Heart right ventricle (tissue), 16 donors: Measurements from ENCODE around the gene LCNL1. TPM values are rescaled to one million over a fixed set of nuclear protein-coding genes. Genes with fewer than 3 reads are reported as not detected.

Source experiments
- ATAC-seq, 8 donors: fragments of 200-7000 bp; cut with Tn5 transposase; one replicate each; pipeline ENCODE4 v1.9.1; 2020; ENCODE audit warnings: mild to moderate bottlenecking in 8 of 8, moderate library complexity in 8 of 8, moderate number of reproducible peaks in 1 of 8
- DNase-seq, 2 donors: peaks; one replicate each; pipeline ENCODE4 v3.0.0-alpha.2; 2020
- H3K27ac ChIP-seq, 10 donors: fragments of 200-600 bp; sonication (generic) in 2 of 10; one replicate each; pipeline versions ENCODE4 v1.5.0 to v1.8.0; 2020 to 2022; ENCODE audit warnings: mild to moderate bottlenecking in 3 of 10
- H3K27me3 ChIP-seq, 7 donors: fragments of 200-600 bp; one replicate each; pipeline ENCODE4 v1.8.0; 2021 to 2022; ENCODE audit warnings: mild to moderate bottlenecking in 2 of 7
- H3K36me3 ChIP-seq, 9 donors: fragments of 200-600 bp; sonication (generic) in 1 of 9; one replicate each; pipeline versions ENCODE4 v1.5.0 to v1.8.0; 2020 to 2022; ENCODE audit warnings: mild to moderate bottlenecking in 2 of 9
- H3K4me1 ChIP-seq, 9 donors: fragments of 200-600 bp; sonication (generic) in 1 of 9; one replicate each; pipeline versions ENCODE4 v1.5.0 to v1.8.0; 2020 to 2022; ENCODE audit warnings: mild to moderate bottlenecking in 4 of 9
- H3K4me3 ChIP-seq, 10 donors: fragments of 200-600 bp; sonication (generic) in 2 of 10; one replicate each; pipeline versions ENCODE4 v1.5.0 to v1.8.0; 2020 to 2022; ENCODE audit warnings: mild to moderate bottlenecking in 7 of 10, moderate library complexity in 2 of 10
- H3K9me3 ChIP-seq, 11 donors: fragments of 200-600 bp in 10 of 11; sonication (generic) in 2 of 11; one replicate each; pipeline versions ENCODE4 v1.5.0 to v1.8.0; 2013 to 2022; ENCODE audit warnings: mild to moderate bottlenecking in 2 of 11, control low read depth in 1 of 11, moderate library complexity in 1 of 11
- WGBS, 2 donors: extraction: QIAGEN DNeasy Blood & Tissue Kit; methylation state at CpG; one replicate each; pipeline ENCODE4 v1.1.7; 2013; ENCODE audit warnings: inconsistent platforms in 1 of 2; 5-methylcytosine and 5-hydroxymethylcytosine counted together
- intact Hi-C, 10 donors: fragments of 100-400 bp; cut with DNase I; formaldehyde crosslinking; loops; one replicate each; pipeline versions ENCODE4 v1.11.1 to v1.14.2; 2022
- polyA plus RNA-seq, 2 donors: library from polyadenylated mRNA; stranded (reverse); fragments of 200-250 nt; gene quantifications; one replicate each; pipeline ENCODE4 v1.2.3, GENCODE V29; 2013
- total RNA-seq, 10 donors: library from RNA; stranded (reverse); fragmentation: NEBNext Ultra II Directional in 3 of 10; extraction: Animal tissue kit (Norgen Biotek cat#: 25700) in 3 of 10; gene quantifications; one replicate each; pipeline versions ENCODE4 v1.2.1 to v1.2.4, GENCODE V29; 2021 to 2023
- TF ChIP-seq, protein P1 (sequence below), 9 donors: fragments of 200-600 bp; sonication (generic) in 2 of 9; IDR thresholded peaks; one replicate each; pipeline versions ENCODE4 v1.5.0 to v1.8.0; 2021 to 2022; ENCODE audit warnings: antibody characterized with exemption in 9 of 9, mild to moderate bottlenecking in 5 of 9, moderate library complexity in 1 of 9
- donor health status: Arrhythmogenic right ventricular cardiomyopathy.
- donor health status: ischemic (EF 13 %, LVEDD 7.1; RV severe dilation, severe dysfunction).
- donor health status: healthy with polysubstance abuse.
- donor health status: DM: no; HTN: yes; CAD: no.
- donor health status: DM: no; HTN: no; CAD: no.
- donor health status: ischemic (EF 25% LVEDD 6.9; RV normal size, moderate dysfunction).
- donor health status: ischemic (EF 25% LVEDD 5.7; RV mildly dilated, moderate dysfunction).
- donor health status: healthy.
- donor health status: DM: yes; HTN: yes; CAD: no.
- donor health status: Ischemic cardiomyopathy.
- donor health status: ischemic (EF 35%, LVEDD 5.7; RV mildly dilated, moderate dysfunction).
- donor health status: nonischemic (EF 11% LVEDD 7.7; RV severe dilation, severe dysfunction).
- donor health status: DM: yes; HTN: yes; CAD: no.
- donor health status: PGD.
- donor health status: ischemic (EF 29% LVEDD 5.4; RV normal size, mild dysfunction).
- donor health status: nonischemic (EF 23%, LVEDD 6.1; RV moderate dilation, normal function).

LCNL1 gene
- total and polyA plus RNA-seq, 12 donors = 0.10 to 10.9 (median 6.4) TPM

DNA sequence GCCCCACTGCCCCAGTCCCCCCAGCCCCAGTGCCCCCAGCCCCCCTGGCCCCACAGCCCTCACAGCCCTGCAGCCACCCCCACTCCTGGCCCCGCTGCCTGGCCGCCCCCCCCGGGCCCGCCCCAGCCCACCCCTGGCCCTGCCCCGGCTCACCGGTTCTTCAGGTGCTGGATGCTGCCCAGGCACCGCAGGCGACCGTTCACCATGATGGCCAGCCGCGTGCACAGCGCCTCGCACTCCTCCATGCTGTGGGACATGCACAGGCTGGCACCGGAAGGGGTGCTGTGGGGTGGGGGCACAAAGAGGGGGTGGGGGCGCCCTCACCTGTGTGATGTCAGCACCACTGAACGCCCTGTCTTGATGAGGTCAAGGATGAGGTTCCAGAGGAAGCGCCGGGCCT lies 26.4 kb downstream of the LCNL1 start:
- Histone ChIP-seq H3K36me3 (peaks cover 0 to 56% (median 14%) of the 10 kb centered on the region in 9 donors), H3K27me3 (no peaks in the 10 kb centered on the region), H3K9me3 (peaks cover 0 to 13% (median 0%) of the 10 kb centered on the region in 11 donors), H3K27ac (no peak overlapping the region), H3K4me1 (peaks cover 0 to 8% (median 0%) of the 10 kb centered on the region in 9 donors), H3K4me3 (no peak overlapping the region)
- TF ChIP-seq, protein P1, sequence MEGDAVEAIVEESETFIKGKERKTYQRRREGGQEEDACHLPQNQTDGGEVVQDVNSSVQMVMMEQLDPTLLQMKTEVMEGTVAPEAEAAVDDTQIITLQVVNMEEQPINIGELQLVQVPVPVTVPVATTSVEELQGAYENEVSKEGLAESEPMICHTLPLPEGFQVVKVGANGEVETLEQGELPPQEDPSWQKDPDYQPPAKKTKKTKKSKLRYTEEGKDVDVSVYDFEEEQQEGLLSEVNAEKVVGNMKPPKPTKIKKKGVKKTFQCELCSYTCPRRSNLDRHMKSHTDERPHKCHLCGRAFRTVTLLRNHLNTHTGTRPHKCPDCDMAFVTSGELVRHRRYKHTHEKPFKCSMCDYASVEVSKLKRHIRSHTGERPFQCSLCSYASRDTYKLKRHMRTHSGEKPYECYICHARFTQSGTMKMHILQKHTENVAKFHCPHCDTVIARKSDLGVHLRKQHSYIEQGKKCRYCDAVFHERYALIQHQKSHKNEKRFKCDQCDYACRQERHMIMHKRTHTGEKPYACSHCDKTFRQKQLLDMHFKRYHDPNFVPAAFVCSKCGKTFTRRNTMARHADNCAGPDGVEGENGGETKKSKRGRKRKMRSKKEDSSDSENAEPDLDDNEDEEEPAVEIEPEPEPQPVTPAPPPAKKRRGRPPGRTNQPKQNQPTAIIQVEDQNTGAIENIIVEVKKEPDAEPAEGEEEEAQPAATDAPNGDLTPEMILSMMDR (IDR thresholded peaks at IDR 0.05) = no peak
- ATAC-seq (no peak), DNase-seq (no peak)
- 95 to 96% methylated on average over 16 to 18 of the region's 18 CpGs for WGBS, 2 donors
- intact Hi-C loops = no loop called here

DNA sequence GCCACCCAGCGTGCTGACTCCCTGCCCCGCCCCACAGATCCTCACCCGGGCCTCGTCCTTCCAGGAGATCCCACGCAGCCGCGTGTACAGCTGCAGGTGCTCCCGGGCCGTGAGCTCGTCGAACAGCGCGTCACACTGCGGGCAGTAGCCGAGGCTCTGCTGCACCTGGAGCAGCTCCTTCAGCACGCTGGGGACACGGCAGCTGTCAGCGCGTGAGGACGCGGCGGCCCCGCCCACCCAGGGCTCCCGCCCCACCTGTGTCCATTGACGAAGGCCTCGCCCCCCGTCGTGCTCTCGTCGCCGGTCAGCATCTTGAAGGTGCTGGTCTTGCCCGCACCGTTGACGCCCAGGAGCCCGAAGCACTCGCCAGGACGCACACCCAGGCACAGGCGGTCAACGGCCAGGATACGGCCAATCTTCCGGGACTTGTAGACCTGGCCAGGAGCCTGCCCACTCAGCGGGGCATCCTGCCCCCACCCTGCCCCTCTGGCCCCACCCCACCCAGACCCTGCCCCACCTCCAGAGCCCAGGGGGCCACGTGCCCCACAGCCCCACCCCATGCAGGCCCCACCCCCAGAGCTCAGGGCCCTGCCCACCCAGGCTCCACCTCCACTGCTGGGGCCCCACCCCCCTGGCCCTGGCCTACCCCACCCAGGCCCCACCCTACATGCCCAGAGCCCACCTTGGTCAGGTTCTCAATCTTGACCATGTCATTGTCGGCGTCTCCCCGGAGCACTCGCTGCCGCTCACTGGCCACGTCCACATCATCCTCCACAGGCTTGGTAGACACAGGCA lies 27.3 kb downstream of the LCNL1 start:
- 96 to 98% methylated on average over 45 to 49 of the region's 49 CpGs for WGBS, 2 donors
- DNase-seq (no peak), ATAC-seq (no peak)
- Histone ChIP-seq H3K4me3 (no peak overlapping the region), H3K9me3 (peaks cover 0 to 4% (median 0%) of the 10 kb centered on the region in 11 donors), H3K27me3 (no peaks in the 10 kb centered on the region), H3K36me3 (peaks cover 0 to 65% (median 14%) of the 10 kb centered on the region in 9 donors), H3K27ac (no peak overlapping the region), H3K4me1 (peaks cover 0 to 8% (median 0%) of the 10 kb centered on the region in 9 donors)
- intact Hi-C loops = no loop called here
- TF ChIP-seq, protein P1 (IDR thresholded peaks at IDR 0.05) = no peak

DNA sequence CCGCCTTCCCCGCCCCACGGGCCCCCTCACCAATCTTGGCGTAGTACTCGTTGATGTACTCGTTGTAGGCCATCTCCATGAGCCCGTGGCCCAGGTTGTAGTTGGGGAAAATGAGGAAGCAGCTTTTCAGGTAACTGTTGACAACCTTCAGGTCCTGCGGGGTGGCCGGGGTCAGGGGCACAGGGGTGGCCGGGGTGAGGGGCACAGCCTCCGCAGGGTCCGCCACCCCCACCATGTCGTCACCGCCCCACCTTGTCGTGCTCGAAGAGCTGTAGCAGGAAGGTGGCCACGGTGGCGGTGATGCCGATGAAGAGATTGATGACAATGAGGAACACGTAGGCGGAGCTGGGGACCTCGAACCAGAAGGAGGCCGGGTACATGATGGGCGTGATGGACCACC lies 28.4 kb downstream of the LCNL1 start:
- Histone ChIP-seq H3K27me3 (no peaks in the 10 kb centered on the region), H3K4me3 (no peak overlapping the region), H3K9me3 (no peaks in the 10 kb centered on the region), H3K27ac (no peak overlapping the region), H3K36me3 (peaks cover 0 to 75% (median 21%) of the 10 kb centered on the region in 9 donors), H3K4me1 (peaks cover 0 to 2% (median 0%) of the 10 kb centered on the region in 9 donors)
- no peak for ATAC-seq
- DNase-seq = no peak
- TF ChIP-seq, protein P1 (IDR thresholded peaks at IDR 0.05) = no peak
- intact Hi-C loops = no loop called here
- WGBS, 2 donors = 95 to 97% methylated on average over 23 to 24 of the region's 24 CpGs

DNA sequence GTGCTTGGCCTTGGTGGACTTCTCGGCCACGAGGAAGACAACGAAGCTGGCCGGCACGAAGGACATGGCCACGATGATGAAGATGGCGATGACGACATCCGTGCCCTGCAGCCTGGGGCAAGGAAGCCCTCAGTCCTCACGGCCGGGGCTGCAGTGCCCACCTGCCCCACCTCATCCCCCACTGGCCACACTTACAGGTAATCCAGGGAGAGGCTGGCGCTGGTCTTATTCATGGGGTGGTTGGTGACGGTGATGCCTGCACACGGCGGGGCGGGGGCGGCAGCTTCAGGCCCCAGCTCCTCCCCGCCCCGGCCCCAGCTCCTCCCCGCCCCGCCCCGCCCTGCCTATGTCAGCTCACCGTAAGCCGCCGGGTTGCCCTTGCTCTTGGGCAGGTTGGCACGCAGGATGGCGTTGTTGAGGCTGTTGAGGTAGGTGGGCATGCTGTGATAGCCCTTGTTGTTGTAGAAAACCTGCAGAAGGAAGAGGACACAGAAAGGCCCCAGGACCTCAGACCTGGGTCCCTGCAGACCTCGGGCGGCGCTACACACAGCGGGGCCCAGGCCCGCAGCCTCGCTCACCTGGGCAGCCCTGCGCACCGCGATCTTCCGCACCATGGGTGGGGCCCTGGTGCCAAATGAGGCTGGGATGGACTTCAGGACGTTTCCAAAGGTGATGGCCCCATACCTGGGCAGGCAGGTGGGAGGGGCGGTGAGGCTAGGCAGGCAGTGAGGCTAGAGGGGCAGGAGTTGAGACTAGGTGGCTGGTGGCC lies 29.3 kb downstream of the LCNL1 start:
- ATAC-seq (no peak), DNase-seq (no peak)
- Histone ChIP-seq H3K9me3 (no peaks in the 10 kb centered on the region), H3K36me3 (peaks cover 0 to 85% (median 23%) of the 10 kb centered on the region in 9 donors), H3K27ac (no peak overlapping the region), H3K4me3 (no peak overlapping the region), H3K27me3 (no peaks in the 10 kb centered on the region), H3K4me1 (no peaks in the 10 kb centered on the region)
- WGBS, 2 donors = 93 to 94% methylated on average over 39 of the region's 39 CpGs
- TF ChIP-seq, protein P1 (IDR thresholded peaks at IDR 0.05) = no peak
- intact Hi-C loops = no loop called here
